T-helper 1 cell treated with Interleukin-12 subunit alpha and Interleukin-12 subunit beta and Interleukin-4 antibody, amounts not matched to agents 30 μg/mL and 1 μg/mL, for 36 hours (primary cell): ENCODE results near the gene KANSL1L.
"Not testable (repeated sequence)": the region's sequence is repeated elsewhere in the genome, so short reads cannot be mapped to it uniquely, and the experiment has no call there.

Experiments used
- H3K27ac Mint-ChIP-seq: one replicate; pipeline ENCODE4 v1.8.0; 2021; ENCODE audit warnings: mild to moderate bottlenecking, mixed read lengths
- H3K27me3 Mint-ChIP-seq: one replicate; pipeline ENCODE4 v1.8.0; 2021; ENCODE audit warnings: low read depth, mixed read lengths
- H3K36me3 Mint-ChIP-seq: one replicate; pipeline ENCODE4 v1.8.0; 2021; ENCODE audit warnings: low read depth, mixed read lengths
- H3K4me1 Mint-ChIP-seq: one replicate; pipeline ENCODE4 v1.8.0; 2021; ENCODE audit warnings: low read depth, mixed read lengths
- H3K4me3 Mint-ChIP-seq: one replicate; pipeline ENCODE4 v1.8.0; 2021; ENCODE audit warnings: mild to moderate bottlenecking, moderate library complexity, mixed read lengths
- H3K9me3 Mint-ChIP-seq: one replicate; pipeline ENCODE4 v1.8.0; 2021; ENCODE audit warnings: mixed read lengths

The KANSL1L gene

GRCh38 chr2:210188755-210189154, 17.5 kb upstream of the KANSL1L start:
- Mint-ChIP-seq H3K4me3 (no peak overlapping the region), H3K9me3 (peaks cover 31% of the 10 kb centered on the region), H3K36me3 (peaks cover 11% of the 10 kb centered on the region), H3K27ac (no peak overlapping the region), H3K27me3 (peaks cover 11% of the 10 kb centered on the region), H3K4me1 (peaks cover 4% of the 10 kb centered on the region)

- peaks cover 11% of the 10 kb centered on the region for H3K27me3 Mint-ChIP-seq
- H3K9me3 Mint-ChIP-seq, result peaks cover 37% of the 10 kb centered on the region
Observed at GRCh38 chr2:210188190-210188589, 17.0 kb upstream of the KANSL1L start.

GRCh38 chr2:210183936-210184335, 12.7 kb upstream of the KANSL1L start:
- Mint-ChIP-seq H3K9me3 (peaks cover 49% of the 10 kb centered on the region), H3K36me3 (peaks cover 15% of the 10 kb centered on the region), H3K4me1 (peaks cover 22% of the 10 kb centered on the region)
- H3K27me3 Mint-ChIP-seq, H3K27ac Mint-ChIP-seq, H3K4me3 Mint-ChIP-seq: not testable (repeated sequence)

More at GRCh38 chr2:210188190-210188589, 17.0 kb upstream of the KANSL1L start:
- no peak overlapping the region for H3K27ac Mint-ChIP-seq
- H3K36me3 Mint-ChIP-seq, result peaks cover 15% of the 10 kb centered on the region
- H3K4me1 Mint-ChIP-seq, result peaks cover 8% of the 10 kb centered on the region
- no peak overlapping the region for H3K4me3 Mint-ChIP-seq

- peaks cover 15% of the 10 kb centered on the region for H3K27me3 Mint-ChIP-seq
Observed at GRCh38 chr2:210181606-210182088, 10.4 kb upstream of the KANSL1L start.

GRCh38 chr2:210181033-210181605, 9.9 kb upstream of the KANSL1L start:
- H3K9me3 Mint-ChIP-seq, result peaks cover 39% of the 10 kb centered on the region
- peak overlapping the region; percentile 32 for H3K4me3 Mint-ChIP-seq
- H3K27ac Mint-ChIP-seq, result peak overlapping the region; percentile 53
- H3K27me3 Mint-ChIP-seq, result peaks cover 19% of the 10 kb centered on the region
- peaks cover 24% of the 10 kb centered on the region for H3K4me1 Mint-ChIP-seq
- peaks cover 15% of the 10 kb centered on the region for H3K36me3 Mint-ChIP-seq

More at GRCh38 chr2:210181606-210182088, 10.4 kb upstream of the KANSL1L start:
- H3K4me3 Mint-ChIP-seq, result peak overlapping the region; percentile 32
- H3K27ac Mint-ChIP-seq, result peak overlapping the region; percentile 53
- peaks cover 15% of the 10 kb centered on the region for H3K36me3 Mint-ChIP-seq
- H3K4me1 Mint-ChIP-seq, result peaks cover 24% of the 10 kb centered on the region
- H3K9me3 Mint-ChIP-seq, result peaks cover 44% of the 10 kb centered on the region

GRCh38 chr2:210180477-210180876, 9.3 kb upstream of the KANSL1L start:
- Mint-ChIP-seq H3K36me3 (peaks cover 15% of the 10 kb centered on the region), H3K27ac (no peak overlapping the region), H3K27me3 (peaks cover 25% of the 10 kb centered on the region), H3K4me3 (no peak overlapping the region), H3K9me3 (peaks cover 35% of the 10 kb centered on the region), H3K4me1 (peaks cover 24% of the 10 kb centered on the region)

- peaks cover 24% of the 10 kb centered on the region for H3K4me1 Mint-ChIP-seq
- peaks cover 26% of the 10 kb centered on the region for H3K27me3 Mint-ChIP-seq
- H3K36me3 Mint-ChIP-seq, result peaks cover 12% of the 10 kb centered on the region
- H3K4me3 Mint-ChIP-seq, result no peak overlapping the region
- H3K27ac Mint-ChIP-seq, result no peak overlapping the region
- H3K9me3 Mint-ChIP-seq, result peaks cover 25% of the 10 kb centered on the region
Observed at GRCh38 chr2:210179351-210179990, 8.3 kb upstream of the KANSL1L start.

- peaks cover 34% of the 10 kb centered on the region for H3K27me3 Mint-ChIP-seq
Observed at GRCh38 chr2:210177769-210178168, 6.6 kb upstream of the KANSL1L start.

GRCh38 chr2:210177115-210177514, 5.9 kb upstream of the KANSL1L start:
- not testable (repeated sequence) for H3K27ac Mint-ChIP-seq, H3K4me3 Mint-ChIP-seq, H3K36me3 Mint-ChIP-seq, H3K9me3 Mint-ChIP-seq
- Mint-ChIP-seq H3K4me1 (peaks cover 16% of the 10 kb centered on the region), H3K27me3 (peaks cover 40% of the 10 kb centered on the region)

More at GRCh38 chr2:210177769-210178168, 6.6 kb upstream of the KANSL1L start:
- Mint-ChIP-seq H3K9me3 (peaks cover 8% of the 10 kb centered on the region), H3K27ac (no peak overlapping the region), H3K4me3 (no peak overlapping the region), H3K4me1 (peaks cover 16% of the 10 kb centered on the region), H3K36me3 (no peaks in the 10 kb centered on the region)

GRCh38 chr2:210174086-210174485, 2.9 kb upstream of the KANSL1L start:
- Mint-ChIP-seq H3K9me3 (no peaks in the 10 kb centered on the region), H3K27ac (no peak overlapping the region), H3K27me3 (peaks cover 46% of the 10 kb centered on the region), H3K4me3 (no peak overlapping the region), H3K36me3 (no peaks in the 10 kb centered on the region), H3K4me1 (peaks cover 20% of the 10 kb centered on the region)

GRCh38 chr2:210172219-210172575, 988 bp upstream of the KANSL1L start:
- no peaks in the 10 kb centered on the region for H3K9me3 Mint-ChIP-seq
- peaks cover 41% of the 10 kb centered on the region for H3K27me3 Mint-ChIP-seq
- H3K4me1 Mint-ChIP-seq, result peaks cover 26% of the 10 kb centered on the region
- H3K4me3 Mint-ChIP-seq, result peak overlapping the region; percentile 82
- H3K36me3 Mint-ChIP-seq, result no peaks in the 10 kb centered on the region
- H3K27ac Mint-ChIP-seq, result peak overlapping the region; percentile 45

GRCh38 chr2:210170446-210171303, 534 bp downstream of the KANSL1L start:
- H3K4me3 Mint-ChIP-seq, result peak overlapping the region; percentile 94
- peaks cover 26% of the 10 kb centered on the region for H3K4me1 Mint-ChIP-seq
- H3K9me3 Mint-ChIP-seq, result no peaks in the 10 kb centered on the region
- H3K27me3 Mint-ChIP-seq, result peaks cover 28% of the 10 kb centered on the region
- peak overlapping the region; percentile 97 for H3K27ac Mint-ChIP-seq
- H3K36me3 Mint-ChIP-seq, result no peaks in the 10 kb centered on the region

- Mint-ChIP-seq H3K27ac (peak overlapping the region; percentile 97), H3K27me3 (peaks cover 26% of the 10 kb centered on the region), H3K4me1 (peaks cover 26% of the 10 kb centered on the region), H3K4me3 (peak overlapping the region; percentile 94), H3K9me3 (no peaks in the 10 kb centered on the region), H3K36me3 (no peaks in the 10 kb centered on the region)
Observed at GRCh38 chr2:210170196-210170445, 1.1 kb downstream of the KANSL1L start.

GRCh38 chr2:210169516-210170195, 1.6 kb downstream of the KANSL1L start:
- Mint-ChIP-seq H3K27me3 (peaks cover 26% of the 10 kb centered on the region), H3K4me3 (peak overlapping the region; percentile 94), H3K36me3 (no peaks in the 10 kb centered on the region), H3K4me1 (peaks cover 26% of the 10 kb centered on the region), H3K27ac (peak overlapping the region; percentile 97), H3K9me3 (no peaks in the 10 kb centered on the region)
